Measurements from ENCODE around the gene RNF126.

GRCh38 chr19:655691-656090 lies 7.3 kb downstream of the RNF126 start:
- TF ChIP-seq CTCF (optimal IDR thresholded peaks at IDR 0.05 in 1 of 3, IDR thresholded peaks at IDR 0.05 in 1 of 3, conservative IDR thresholded peaks at IDR 0.05 in 1 of 3; ENCODE audit: extremely low read depth in 1 of 3, insufficient read depth in 2 of 3, low read length in 3 of 3) (no peak), EZH2 (IDR thresholded peaks at IDR 0.05; ENCODE audit: low read length) (no peak)
